ENCODE data around the gene GRIFIN. TPM values are rescaled to one million over a fixed set of nuclear protein-coding genes. Genes with fewer than 3 reads are reported as not detected.

The GRIFIN gene
- total RNA-seq, 1 donor from 2014 or later: not detected

GRCh38 chr7:2503056-2503941 is 27.1 kb upstream of the GRIFIN start:
- CTCF ChIA-PET: no interaction called here
- DNase-seq (no peak), ATAC-seq (ENCODE audit: low read depth) (no peak)
- Mint-ChIP-seq H3K4me1 (peaks cover 16% of the 10 kb centered on the region), H3K27me3 (no peaks in the 10 kb centered on the region), H3K4me3 (no peak overlapping the region), H3K9me3 (no peaks in the 10 kb centered on the region), H3K27ac (no peak overlapping the region), H3K36me3 (ENCODE audit: low read depth) (no peaks in the 10 kb centered on the region)
- TF ChIP-seq, protein P1, sequence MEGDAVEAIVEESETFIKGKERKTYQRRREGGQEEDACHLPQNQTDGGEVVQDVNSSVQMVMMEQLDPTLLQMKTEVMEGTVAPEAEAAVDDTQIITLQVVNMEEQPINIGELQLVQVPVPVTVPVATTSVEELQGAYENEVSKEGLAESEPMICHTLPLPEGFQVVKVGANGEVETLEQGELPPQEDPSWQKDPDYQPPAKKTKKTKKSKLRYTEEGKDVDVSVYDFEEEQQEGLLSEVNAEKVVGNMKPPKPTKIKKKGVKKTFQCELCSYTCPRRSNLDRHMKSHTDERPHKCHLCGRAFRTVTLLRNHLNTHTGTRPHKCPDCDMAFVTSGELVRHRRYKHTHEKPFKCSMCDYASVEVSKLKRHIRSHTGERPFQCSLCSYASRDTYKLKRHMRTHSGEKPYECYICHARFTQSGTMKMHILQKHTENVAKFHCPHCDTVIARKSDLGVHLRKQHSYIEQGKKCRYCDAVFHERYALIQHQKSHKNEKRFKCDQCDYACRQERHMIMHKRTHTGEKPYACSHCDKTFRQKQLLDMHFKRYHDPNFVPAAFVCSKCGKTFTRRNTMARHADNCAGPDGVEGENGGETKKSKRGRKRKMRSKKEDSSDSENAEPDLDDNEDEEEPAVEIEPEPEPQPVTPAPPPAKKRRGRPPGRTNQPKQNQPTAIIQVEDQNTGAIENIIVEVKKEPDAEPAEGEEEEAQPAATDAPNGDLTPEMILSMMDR (IDR thresholded peaks at IDR 0.05): no peak
- intact Hi-C loops (cut with micrococcal nuclease): no loop called here
- POLR2A ChIA-PET: no interaction called here

DNA sequence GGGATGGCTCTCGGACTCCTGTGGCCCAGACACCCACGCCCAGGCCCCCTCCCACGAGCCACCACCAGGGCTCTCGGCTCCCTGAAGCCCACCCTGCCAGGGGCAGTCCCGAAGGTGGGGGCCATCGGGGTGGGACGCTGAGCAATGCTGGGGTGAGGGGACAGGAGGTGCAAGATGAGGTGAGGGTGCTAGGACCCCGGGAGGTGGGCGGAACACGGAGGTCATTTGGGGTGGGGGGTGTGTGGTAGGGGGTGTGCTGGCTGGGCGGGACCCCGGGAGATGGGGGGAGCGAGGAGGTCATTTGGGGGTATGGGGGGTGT is 26.4 kb upstream of the GRIFIN start:
- ChIA-PET POLR2A (no interaction called here), CTCF (no interaction called here)
- no peaks in the 10 kb centered on the region for H3K36me3 Mint-ChIP-seq (ENCODE audit: low read depth)
- H3K4me3 Mint-ChIP-seq: no peak overlapping the region
- intact Hi-C loops (cut with micrococcal nuclease): no loop called here
- no peaks in the 10 kb centered on the region for H3K27me3 Mint-ChIP-seq
- TF ChIP-seq, protein P1 (IDR thresholded peaks at IDR 0.05): no peak
- H3K9me3 Mint-ChIP-seq: no peaks in the 10 kb centered on the region
- no peak for ATAC-seq (ENCODE audit: low read depth)
- H3K27ac Mint-ChIP-seq: no peak overlapping the region
- peaks cover 10% of the 10 kb centered on the region for H3K4me1 Mint-ChIP-seq
- DNase-seq: no peak

GRCh38 chr7:2501947-2502646 is 25.9 kb upstream of the GRIFIN start:
- intact Hi-C loops (cut with micrococcal nuclease): no loop called here
- no peaks in the 10 kb centered on the region for H3K9me3 Mint-ChIP-seq
- no peak for ATAC-seq (ENCODE audit: low read depth)
- peaks cover 9% of the 10 kb centered on the region for H3K4me1 Mint-ChIP-seq
- ChIA-PET CTCF (no interaction called here), POLR2A (interaction anchor here (1.1 kb wide), 1 partner anchor 9 kb away, joined by 3 read pairs; no protein-coding TSS in a partner anchor)
- H3K27ac Mint-ChIP-seq: no peak overlapping the region
- no peak for DNase-seq
- TF ChIP-seq, protein P1 (IDR thresholded peaks at IDR 0.05): no peak
- no peaks in the 10 kb centered on the region for H3K36me3 Mint-ChIP-seq (ENCODE audit: low read depth)
- H3K4me3 Mint-ChIP-seq: no peak overlapping the region
- peaks cover 2% of the 10 kb centered on the region for H3K27me3 Mint-ChIP-seq

DNA sequence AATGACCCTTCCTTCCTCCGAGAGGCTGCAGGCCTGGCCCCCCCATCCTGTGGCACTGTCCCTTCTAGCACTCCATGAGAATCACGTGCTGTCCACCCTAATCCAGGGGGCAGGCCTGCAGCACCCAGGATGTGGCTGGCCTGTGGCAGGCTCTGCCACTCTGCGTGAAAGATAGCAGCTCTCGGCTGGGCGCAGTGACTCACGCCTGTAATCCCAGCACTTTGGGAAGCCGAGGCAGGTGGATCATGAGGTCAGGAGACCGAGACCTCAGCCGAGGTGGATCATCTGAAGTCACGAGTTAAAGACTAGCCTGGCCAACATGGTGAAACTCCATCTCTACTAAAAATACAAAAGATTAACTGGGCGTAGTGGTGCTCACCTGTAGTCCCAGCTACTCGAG is 24.5 kb upstream of the GRIFIN start:
- ChIA-PET CTCF (no interaction called here), POLR2A (interaction anchor here (0.7 kb wide), 1 partner anchor 208 kb away, joined by 3 read pairs; no protein-coding TSS in a partner anchor)
- Mint-ChIP-seq H3K36me3 (ENCODE audit: low read depth) (no peaks in the 10 kb centered on the region), H3K27me3 (peaks cover 5% of the 10 kb centered on the region), H3K27ac (no peak overlapping the region), H3K4me3 (no peak overlapping the region), H3K4me1 (peaks cover 6% of the 10 kb centered on the region), H3K9me3 (no peaks in the 10 kb centered on the region)
- intact Hi-C loops (cut with micrococcal nuclease): no loop called here
- ATAC-seq (ENCODE audit: low read depth) (no peak), DNase-seq (no peak)
- TF ChIP-seq, protein P1 (IDR thresholded peaks at IDR 0.05): no peak

DNA sequence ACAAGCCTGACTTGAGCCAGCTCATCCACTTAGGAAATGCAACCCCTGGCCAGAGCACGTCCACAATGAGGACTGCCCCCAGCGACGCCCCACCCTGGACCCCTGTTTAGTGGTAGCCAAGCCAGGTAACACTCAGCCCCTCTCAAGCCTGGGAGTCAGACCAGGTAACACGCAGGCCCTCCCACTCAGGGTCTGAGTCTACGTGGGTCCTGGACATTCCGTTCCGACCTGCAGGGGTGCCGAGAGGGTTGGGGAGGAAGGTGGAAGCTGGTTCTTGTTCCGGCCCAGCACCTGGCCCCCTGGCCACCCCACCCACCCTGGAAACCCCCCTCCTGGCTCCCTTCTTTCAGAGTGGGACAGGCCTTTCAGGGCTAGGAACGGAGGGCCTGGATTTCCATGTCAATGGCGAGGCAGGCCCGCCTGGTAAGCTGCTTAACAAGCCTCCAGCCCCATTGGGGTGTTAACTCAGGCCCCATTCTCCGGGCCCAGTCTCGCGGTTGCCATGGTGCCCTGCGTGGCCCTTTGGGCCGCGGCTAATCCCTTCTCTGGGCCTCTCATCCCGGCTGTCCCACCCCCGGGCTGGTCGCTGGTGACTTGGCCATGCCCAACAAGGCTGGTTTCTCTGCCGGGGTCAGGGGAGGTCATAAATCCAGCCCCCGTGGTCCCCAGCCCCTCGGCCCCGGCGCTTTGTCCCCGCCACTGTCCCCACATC is 23.7 kb upstream of the GRIFIN start:
- no peaks in the 10 kb centered on the region for H3K36me3 Mint-ChIP-seq (ENCODE audit: low read depth)
- ChIA-PET CTCF (no interaction called here), POLR2A (interaction anchor here (0.5 to 0.8 kb wide), 3 partner anchors 11 to 43 kb away, joined by 3 read pairs; no protein-coding TSS in a partner anchor)
- H3K4me3 Mint-ChIP-seq: no peak overlapping the region
- H3K4me1 Mint-ChIP-seq: peaks cover 6% of the 10 kb centered on the region
- no peak overlapping the region for H3K27ac Mint-ChIP-seq
- TF ChIP-seq, protein P1 (IDR thresholded peaks at IDR 0.05): no peak
- ATAC-seq (ENCODE audit: low read depth): no peak
- no peak for DNase-seq
- H3K27me3 Mint-ChIP-seq: peaks cover 5% of the 10 kb centered on the region
- intact Hi-C loops (cut with micrococcal nuclease): no loop called here
- H3K9me3 Mint-ChIP-seq: no peaks in the 10 kb centered on the region

Measured in activated B cell treated with CpG ODN at 0.5 μM for 24 hours (primary cell).